Caco-2 (cell line): ENCODE data around the gene CATSPER1. TPM values are rescaled to one million over a fixed set of nuclear protein-coding genes. Genes with fewer than 3 reads are reported as not detected.

ENCODE experiments used
- BruUV-seq: library from RNA; stranded (reverse); fragments of 400-500 nt; replicated peaks from 2 replicates; lab custom pipeline; 2021; lab: Mats Ljungman, UMichigan
- CTCF ChIA-PET: fragments of 300-600 bp; sonication (Branson Sonifier 250); formaldehyde crosslinking; loops from one replicate; lab custom pipeline; 2022; ENCODE audit warnings: antibody characterized with exemption; lab: Charles Lee
- POLR2A ChIA-PET: fragments of 300-600 bp; sonication (Branson Sonifier 250); formaldehyde crosslinking; loops from one replicate; lab custom pipeline; 2022; ENCODE audit warnings: antibody characterized with exemption; lab: Charles Lee
- DNase-seq, 2 experiments: peaks; one replicate each; pipeline versions ENCODE4 v3.0.0 to v3.0.0-alpha.2; 2020 to 2022
- H3K27me3 ChIP-seq: replicated peaks from 2 replicates; pipeline ENCODE4 v1.6.0; 2011; ENCODE audit warnings: low read length; ENCODE audit not compliant: control insufficient read depth, insufficient read depth
- H3K36me3 ChIP-seq: 2 replicates; pipeline ENCODE4 v1.5.1; 2011; ENCODE audit warnings: low read length; ENCODE audit not compliant: control insufficient read depth, insufficient read depth
- H3K4me1 ChIP-seq: fragments of 250-450 bp; sonication (Bioruptor Pico); 2 replicates; pipeline ENCODE4 v1.5.1; 2020; ENCODE audit warnings: mild to moderate bottlenecking
- H3K4me3 ChIP-seq: 2 replicates; pipeline ENCODE4 v1.5.1; 2011; ENCODE audit warnings: low read depth, mild to moderate bottlenecking, control low read depth, low read length
- H3K9me3 ChIP-seq: fragments of 250-450 bp; sonication (Bioruptor Pico); 2 replicates; pipeline ENCODE4 v1.5.1; 2020; ENCODE audit warnings: mild to moderate bottlenecking, moderate library complexity
- H3K27ac Mint-ChIP-seq: one replicate; pipeline ENCODE4 v1.8.0; 2022; ENCODE audit warnings: mixed read lengths; ENCODE audit not compliant: unreplicated experiment
- H3K27me3 Mint-ChIP-seq: one replicate; pipeline ENCODE4 v1.8.0; 2022; ENCODE audit warnings: mixed read lengths; ENCODE audit not compliant: insufficient read depth, unreplicated experiment
- H3K36me3 Mint-ChIP-seq: one replicate; pipeline ENCODE4 v1.8.0; 2022; ENCODE audit warnings: mild to moderate bottlenecking, mixed read lengths; ENCODE audit not compliant: insufficient read depth, unreplicated experiment
- H3K4me1 Mint-ChIP-seq: one replicate; pipeline ENCODE4 v1.8.0; 2022; ENCODE audit warnings: low read depth, mixed read lengths; ENCODE audit not compliant: unreplicated experiment
- H3K4me3 Mint-ChIP-seq: one replicate; pipeline ENCODE4 v1.8.0; 2022; ENCODE audit warnings: mild to moderate bottlenecking, moderate library complexity, mixed read lengths; ENCODE audit not compliant: unreplicated experiment
- H3K9me3 Mint-ChIP-seq: one replicate; pipeline ENCODE4 v1.8.0; 2022; ENCODE audit warnings: mixed read lengths; ENCODE audit not compliant: unreplicated experiment
- CTCF ChIP-seq, 2 experiments: fragments of 200-600 bp in 1 of 2; IDR thresholded peaks; 1 replicate in 1 of 2; 2 replicates in 1 of 2; pipeline versions ENCODE4 v1.5.1 to v1.8.0; 2011 to 2022; ENCODE audit warnings: antibody characterized with exemption in 1 of 2, control low read depth in 1 of 2, inconsistent platforms in 1 of 2, low read depth in 1 of 2, low read length in 1 of 2, mild to moderate bottlenecking in 1 of 2, moderate library complexity in 1 of 2; ENCODE audit not compliant: insufficient read depth in 1 of 2, severe bottlenecking in 1 of 2, unreplicated experiment in 1 of 2
- intact Hi-C: fragments of 100-400 bp; cut with micrococcal nuclease; formaldehyde crosslinking; loops from one replicate; pipeline ENCODE4 v1.10.0; 2022; ENCODE audit not compliant: unreplicated experiment
- total RNA-seq: library from RNA; stranded (reverse); gene quantifications from 2 replicates; pipeline ENCODE4 v1.2.3, GENCODE V29; 2022

Gene CATSPER1
- total RNA-seq, 1 experiment from 2014 or later: not detected

GRCh38 chr11:66062408-66062807, 36.1 kb upstream of the CATSPER1 start:
- no peak for DNase-seq
- Mint-ChIP-seq H3K4me1 (no peaks in the 10 kb centered on the region), H3K36me3 (peaks cover 95% of the 10 kb centered on the region), H3K4me3 (no peak overlapping the region), H3K9me3 (no peaks in the 10 kb centered on the region), H3K27me3 (no peaks in the 10 kb centered on the region), H3K27ac (no peak overlapping the region)
- Histone ChIP-seq H3K27me3 (no peaks in the 10 kb centered on the region), H3K9me3 (no peaks in the 10 kb centered on the region), H3K4me3 (no peak overlapping the region), H3K4me1 (no peaks in the 10 kb centered on the region), H3K36me3 (peaks cover 18% of the 10 kb centered on the region)
- no peak for TF ChIP-seq CTCF (IDR thresholded peaks at IDR 0.05; ENCODE audit: insufficient read depth in 1 of 2, low read depth in 1 of 2, low read length in 1 of 2, severe bottlenecking in 1 of 2, unreplicated experiment in 1 of 2)
- POLR2A ChIA-PET: interaction anchor here (1.4 kb wide), 1 partner anchor 10 kb away, joined by 4 read pairs; no protein-coding TSS in a partner anchor
- CTCF ChIA-PET: no interaction called here
- BruUV-seq: no TSS peak
- intact Hi-C loops: no loop called here

- Histone ChIP-seq H3K9me3 (no peaks in the 10 kb centered on the region), H3K4me3 (no peak overlapping the region), H3K27me3 (no peaks in the 10 kb centered on the region), H3K4me1 (no peaks in the 10 kb centered on the region), H3K36me3 (peaks cover 18% of the 10 kb centered on the region)
- H3K4me3 Mint-ChIP-seq: no peak overlapping the region
- no peak overlapping the region for H3K27ac Mint-ChIP-seq
- DNase-seq: no peak
- no peaks in the 10 kb centered on the region for H3K4me1 Mint-ChIP-seq
- TF ChIP-seq CTCF (IDR thresholded peaks at IDR 0.05; ENCODE audit: insufficient read depth in 1 of 2, low read depth in 1 of 2, low read length in 1 of 2, severe bottlenecking in 1 of 2, unreplicated experiment in 1 of 2): no peak
- intact Hi-C loops: no loop called here
- POLR2A ChIA-PET: interaction anchor here (1.4 kb wide), 1 partner anchor 8 kb away, joined by 4 read pairs; no protein-coding TSS in a partner anchor
- H3K27me3 Mint-ChIP-seq: no peaks in the 10 kb centered on the region
- H3K36me3 Mint-ChIP-seq: peaks cover 95% of the 10 kb centered on the region
- BruUV-seq: no TSS peak
- CTCF ChIA-PET: interaction anchor here (0.9 kb wide), 1 partner anchor 10 kb away, joined by 3 read pairs; no protein-coding TSS in a partner anchor
- no peaks in the 10 kb centered on the region for H3K9me3 Mint-ChIP-seq
Measured at GRCh38 chr11:66061268-66061667, 35.0 kb upstream of the CATSPER1 start.

GRCh38 chr11:66059966-66060680, 33.8 kb upstream of the CATSPER1 start:
- BruUV-seq: no TSS peak
- CTCF ChIA-PET: interaction anchor here (0.6 kb wide), 1 partner anchor 15 kb away, joined by 3 read pairs; no protein-coding TSS in a partner anchor
- peaks cover 95% of the 10 kb centered on the region for H3K36me3 Mint-ChIP-seq
- no peaks in the 10 kb centered on the region for H3K27me3 ChIP-seq
- H3K4me1 ChIP-seq: peaks cover 2% of the 10 kb centered on the region; the same call in 1 of the 2 replicates
- intact Hi-C loops: no loop called here
- no peak for TF ChIP-seq CTCF (IDR thresholded peaks at IDR 0.05; ENCODE audit: insufficient read depth in 1 of 2, low read depth in 1 of 2, low read length in 1 of 2, severe bottlenecking in 1 of 2, unreplicated experiment in 1 of 2)
- H3K27me3 Mint-ChIP-seq: no peaks in the 10 kb centered on the region
- POLR2A ChIA-PET: no interaction called here
- peaks cover 5% of the 10 kb centered on the region for H3K4me1 Mint-ChIP-seq
- no peak for DNase-seq
- no peak overlapping the region for H3K4me3 Mint-ChIP-seq
- no peak overlapping the region for H3K27ac Mint-ChIP-seq
- peaks cover 21% of the 10 kb centered on the region for H3K36me3 ChIP-seq
- no peaks in the 10 kb centered on the region for H3K9me3 ChIP-seq
- H3K9me3 Mint-ChIP-seq: no peaks in the 10 kb centered on the region
- H3K4me3 ChIP-seq: no peak overlapping the region
